ENCODE measurements around the gene HECW1.

The HECW1 gene

DNA sequence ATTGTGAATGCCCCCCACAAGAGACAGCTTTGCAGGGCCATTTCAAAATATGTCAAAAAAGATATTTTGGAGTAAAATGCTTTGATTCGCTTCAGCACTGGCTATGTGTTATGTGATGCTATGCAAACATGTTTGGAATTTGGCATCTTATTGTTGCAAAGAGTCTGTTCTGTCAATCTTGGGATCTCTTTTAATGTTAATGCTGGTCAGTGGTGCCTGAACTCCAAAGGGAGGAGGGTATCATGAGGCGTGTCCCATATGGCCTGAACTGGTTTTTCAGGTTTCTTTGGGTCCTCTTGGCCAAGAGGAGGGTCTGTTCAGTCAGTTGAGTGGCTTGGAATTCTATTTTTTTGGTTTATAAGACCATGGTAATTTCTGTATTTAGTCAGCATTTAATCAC is 81.4 kb downstream of the HECW1 start:
- no peak for TF ChIP-seq TAF1 (IDR thresholded peaks at IDR 0.05; ENCODE audit: borderline replicate concordance, insufficient read depth, low read length)
- no peak for TF ChIP-seq FOXP2 (optimal IDR thresholded peaks at IDR 0.05; ENCODE audit: borderline replicate concordance, extremely low read depth, extremely low read length, insufficient read depth)
- TF ChIP-seq SIN3A (IDR thresholded peaks at IDR 0.05; ENCODE audit: borderline replicate concordance, insufficient read depth, low read length) = no peak
- TF ChIP-seq REST (IDR thresholded peaks at IDR 0.05; ENCODE audit: insufficient read depth in 1 of 2, low read depth in 2 of 2, low read length in 2 of 2) = no peak
- TF ChIP-seq POLR2AphosphoS5 (IDR thresholded peaks at IDR 0.05; ENCODE audit: low read depth, low read length) = no peak

DNA sequence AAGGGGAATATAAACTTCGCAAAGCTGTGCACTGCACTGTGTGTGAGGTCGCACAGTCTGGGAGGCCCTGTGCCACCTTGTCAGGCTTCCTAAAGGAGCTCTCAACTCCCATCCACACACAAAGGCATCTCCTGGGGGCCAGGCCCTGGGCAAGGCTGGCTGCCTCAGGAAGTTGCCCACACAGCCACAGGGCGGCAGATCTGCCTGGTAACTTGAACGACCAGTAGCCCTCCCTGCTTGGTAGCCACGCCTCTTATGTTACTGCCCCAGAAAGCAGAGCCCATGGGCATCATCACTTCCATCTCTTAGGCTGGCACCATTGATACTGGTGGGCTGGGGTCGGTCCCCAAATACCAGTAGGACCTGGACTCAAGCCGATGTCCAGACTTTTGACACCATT is 82.8 kb downstream of the HECW1 start:
- TF ChIP-seq POLR2AphosphoS5 (IDR thresholded peaks at IDR 0.05; ENCODE audit: low read depth, low read length) (no peak), TAF1 (IDR thresholded peaks at IDR 0.05; ENCODE audit: borderline replicate concordance, insufficient read depth, low read length) (no peak), SIN3A (IDR thresholded peaks at IDR 0.05; ENCODE audit: borderline replicate concordance, insufficient read depth, low read length) (no peak), REST (IDR thresholded peaks at IDR 0.05; ENCODE audit: insufficient read depth in 1 of 2, low read depth in 2 of 2, low read length in 2 of 2) (no peak), FOXP2 (optimal IDR thresholded peaks at IDR 0.05; ENCODE audit: borderline replicate concordance, extremely low read depth, extremely low read length, insufficient read depth) (no peak)

GRCh38 chr7:43195768-43196167 is 83.3 kb downstream of the HECW1 start:
- TF ChIP-seq REST (IDR thresholded peaks at IDR 0.05; ENCODE audit: insufficient read depth in 1 of 2, low read depth in 2 of 2, low read length in 2 of 2) (no peak), TAF1 (IDR thresholded peaks at IDR 0.05; ENCODE audit: borderline replicate concordance, insufficient read depth, low read length) (no peak)

GRCh38 chr7:43196379-43196778 is 83.9 kb downstream of the HECW1 start:
- TF ChIP-seq SIN3A (IDR thresholded peaks at IDR 0.05; ENCODE audit: borderline replicate concordance, insufficient read depth, low read length) (no peak), FOXP2 (optimal IDR thresholded peaks at IDR 0.05; ENCODE audit: borderline replicate concordance, extremely low read depth, extremely low read length, insufficient read depth) (no peak), TAF1 (IDR thresholded peaks at IDR 0.05; ENCODE audit: borderline replicate concordance, insufficient read depth, low read length) (no peak), POLR2AphosphoS5 (IDR thresholded peaks at IDR 0.05; ENCODE audit: low read depth, low read length) (no peak), REST (IDR thresholded peaks at IDR 0.05; ENCODE audit: insufficient read depth in 1 of 2, low read depth in 2 of 2, low read length in 2 of 2) (no peak)

GRCh38 chr7:43198016-43198415 is 85.6 kb downstream of the HECW1 start:
- TF ChIP-seq FOXP2 (optimal IDR thresholded peaks at IDR 0.05; ENCODE audit: borderline replicate concordance, extremely low read depth, extremely low read length, insufficient read depth) = no peak
- no peak for TF ChIP-seq TAF1 (IDR thresholded peaks at IDR 0.05; ENCODE audit: borderline replicate concordance, insufficient read depth, low read length)
- TF ChIP-seq SIN3A (IDR thresholded peaks at IDR 0.05; ENCODE audit: borderline replicate concordance, insufficient read depth, low read length) = no peak
- no peak for TF ChIP-seq POLR2AphosphoS5 (IDR thresholded peaks at IDR 0.05; ENCODE audit: low read depth, low read length)
- no peak for TF ChIP-seq REST (IDR thresholded peaks at IDR 0.05; ENCODE audit: insufficient read depth in 1 of 2, low read depth in 2 of 2, low read length in 2 of 2)
